Lower leg skin (tissue), 3 donors: ENCODE measurements around the gene LGI1.

Experiments
- CTCF ChIP-seq, 3 donors: fragments of 450-650 bp; IDR thresholded peaks; one replicate each; pipeline ENCODE4 v1.5.1; 2016; ENCODE audit warnings: antibody characterized with exemption in 3 of 3, mild to moderate bottlenecking in 3 of 3, moderate library complexity in 2 of 3
- POLR2A ChIP-seq, 2 donors: fragments of 450-650 bp; IDR thresholded peaks; one replicate each; pipeline ENCODE4 v1.6.1; 2016 to 2017; ENCODE audit warnings: antibody characterized with exemption in 2 of 2, mild to moderate bottlenecking in 1 of 2, moderate library complexity in 1 of 2

- no peak for TF ChIP-seq CTCF (IDR thresholded peaks at IDR 0.05)
- TF ChIP-seq POLR2A (IDR thresholded peaks at IDR 0.05): no peak
Observed at GRCh38 chr10:93723153-93723552, 34.6 kb upstream of the LGI1 start.
